TTC549 (cell line): ENCODE data around the gene ATP2B1.

Source experiments
- FAIRE-seq: peaks from 2 replicates; lab custom pipeline; 2012; peaks lifted over from hg19 to GRCh38; lab: Jason Lieb, UNC

ATP2B1 gene

DNA sequence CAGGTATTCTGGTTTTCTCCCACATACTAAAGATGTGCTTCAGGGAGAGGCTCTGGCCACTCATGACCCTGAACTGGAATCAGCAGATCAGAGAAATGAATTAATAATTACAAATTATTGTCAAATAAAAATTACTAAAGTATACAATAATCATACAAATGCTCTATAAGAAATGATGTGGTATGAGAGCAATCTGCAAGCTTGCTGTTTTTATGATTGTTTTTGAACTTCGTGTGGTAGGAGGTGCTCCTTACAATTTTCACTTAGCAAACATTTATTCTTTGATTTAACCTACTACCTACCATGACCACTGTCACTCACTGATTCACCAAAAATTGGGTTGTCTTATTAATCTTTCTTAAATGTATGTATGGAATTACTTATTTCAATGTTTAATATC lies 16.2 kb downstream of the ATP2B1 start:
- FAIRE-seq, result no peak

DNA sequence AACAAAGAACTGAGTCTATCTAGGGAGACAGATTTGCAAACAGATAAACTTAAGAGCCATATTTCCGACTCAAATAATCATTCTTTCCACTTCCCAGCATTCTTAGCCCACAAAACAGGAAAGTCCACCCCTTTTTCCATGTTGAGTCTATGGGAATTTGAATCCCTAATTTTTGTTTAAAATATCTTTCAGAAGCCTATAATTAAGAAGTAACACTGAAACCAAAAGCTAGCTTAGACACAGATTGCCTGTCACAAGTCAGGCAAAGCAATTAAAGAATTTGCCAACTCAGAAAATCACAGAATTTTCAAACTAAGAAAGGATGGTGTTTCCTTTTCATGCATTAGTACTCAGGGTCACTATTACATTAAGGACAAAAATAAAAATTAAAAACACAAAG lies 17.0 kb downstream of the ATP2B1 start:
- FAIRE-seq, result no peak

DNA sequence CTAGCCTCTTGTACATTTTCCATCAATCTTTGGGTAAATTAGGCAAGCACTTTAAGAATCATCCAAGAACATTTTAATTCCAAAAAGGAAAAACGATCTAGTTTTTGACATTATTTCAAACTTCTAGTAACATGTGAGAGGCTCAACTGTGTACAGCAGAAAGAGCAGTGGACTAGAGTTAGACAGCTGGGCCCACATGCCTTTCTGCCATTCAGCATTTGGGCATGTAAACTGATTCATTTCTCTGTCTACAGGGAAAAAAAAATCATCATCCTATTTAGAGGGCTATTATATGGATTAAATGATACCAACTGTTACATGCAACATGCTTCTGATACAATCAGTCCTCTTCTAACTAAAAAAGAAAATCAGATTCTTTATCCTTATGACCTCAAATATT lies 17.7 kb downstream of the ATP2B1 start:
- FAIRE-seq, result no peak

DNA sequence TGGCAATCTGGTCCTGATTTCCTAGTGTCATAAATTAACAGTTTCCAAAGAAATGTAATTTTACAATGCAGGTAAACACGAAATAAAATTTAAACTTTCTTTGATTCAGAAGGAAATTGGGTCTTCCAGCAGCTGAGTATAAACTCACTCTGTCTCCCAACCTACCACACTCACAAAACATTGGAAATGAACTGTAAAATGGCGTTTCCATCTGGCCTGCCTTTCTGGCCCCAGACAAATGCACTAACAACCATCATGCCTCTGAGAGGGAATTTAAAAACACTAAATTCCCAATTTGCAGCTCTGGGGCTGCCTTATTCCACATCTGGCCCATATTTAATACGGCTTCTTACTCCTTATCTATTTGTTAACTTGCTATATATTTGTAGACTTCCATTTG lies 19.3 kb downstream of the ATP2B1 start:
- FAIRE-seq, result no peak

DNA sequence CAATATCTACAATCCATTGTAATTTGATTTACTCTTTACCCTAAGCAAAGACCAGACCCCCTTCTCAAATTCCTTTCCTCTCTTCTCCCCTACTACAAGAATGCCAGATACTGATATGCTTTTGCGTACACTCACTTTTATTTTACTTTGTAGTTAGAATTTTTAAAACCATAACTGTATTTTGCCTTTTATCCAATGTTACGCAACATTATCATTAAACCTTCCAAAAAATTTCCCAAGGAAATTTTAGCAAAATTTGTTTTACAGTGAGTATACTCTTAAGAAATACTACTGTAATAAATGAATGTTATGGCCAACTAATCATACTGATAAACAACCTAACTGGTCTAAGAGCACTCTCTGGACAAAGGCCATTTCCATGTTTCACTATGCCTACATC lies 22.3 kb downstream of the ATP2B1 start:
- no peak for FAIRE-seq

DNA sequence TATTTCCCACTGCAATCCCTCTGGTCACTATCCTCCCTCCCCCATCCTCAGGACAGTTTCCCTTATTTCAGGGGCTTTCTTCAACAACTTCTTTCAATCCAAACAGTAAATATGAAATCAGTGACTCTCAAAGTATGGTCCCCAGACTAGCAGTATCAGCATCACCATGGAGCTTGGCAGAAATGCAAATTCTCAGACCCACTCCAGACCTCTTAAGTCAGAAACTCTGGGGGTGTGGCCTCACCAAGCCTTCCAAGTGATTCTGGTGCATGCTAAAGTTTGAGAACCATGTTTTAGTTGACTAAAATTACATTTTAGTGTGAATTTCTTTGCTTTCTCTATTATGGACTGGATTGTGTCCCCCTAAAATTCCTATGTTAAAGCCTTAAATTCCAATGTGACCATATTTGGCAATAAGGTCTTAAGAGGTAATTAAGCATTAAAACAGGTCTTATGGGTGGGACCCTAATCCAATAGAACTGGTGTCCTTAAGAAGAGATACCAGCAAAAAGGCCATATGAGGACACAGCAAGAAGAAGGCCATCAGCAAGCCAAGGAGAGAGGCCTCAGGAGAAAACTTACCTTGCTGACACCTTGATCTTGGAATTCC lies 23.2 kb downstream of the ATP2B1 start:
- FAIRE-seq, result no peak

DNA sequence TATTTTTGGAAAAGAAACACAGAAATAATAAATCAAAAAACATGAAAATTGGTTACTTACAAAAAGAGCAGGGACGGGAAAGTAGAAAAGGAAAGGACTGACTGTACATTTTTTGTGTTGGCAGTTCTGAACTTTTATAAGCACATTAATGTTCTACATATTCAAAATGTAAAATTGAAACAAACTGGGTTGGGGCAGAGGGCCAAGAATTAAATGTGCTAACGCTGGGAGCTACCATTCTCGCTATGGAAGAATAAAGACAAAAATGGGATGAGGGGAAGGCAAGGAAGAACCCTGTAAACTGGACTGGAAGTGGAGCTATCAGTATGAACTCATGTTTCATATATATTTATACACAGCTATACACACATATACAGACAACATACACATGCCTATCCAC lies 24.5 kb downstream of the ATP2B1 start:
- no peak for FAIRE-seq

DNA sequence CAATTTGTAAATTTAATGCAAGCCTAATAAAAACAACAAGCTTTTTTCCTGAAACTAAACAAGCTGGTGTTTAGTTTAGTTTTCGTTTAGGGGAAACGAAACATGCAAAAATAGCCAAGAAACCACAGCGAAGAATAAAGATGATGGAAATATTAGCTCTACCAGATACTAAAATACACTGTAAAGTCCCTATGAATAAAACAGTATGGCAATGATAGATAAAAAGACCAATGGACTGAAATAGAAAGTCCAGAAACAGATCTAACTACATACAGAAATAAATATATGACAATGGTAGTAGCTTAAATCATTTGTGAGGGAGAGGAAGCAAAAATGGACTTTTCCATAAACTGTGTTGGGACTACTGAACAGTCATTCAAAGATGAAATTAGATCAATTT lies 26.4 kb downstream of the ATP2B1 start:
- FAIRE-seq, result no peak

DNA sequence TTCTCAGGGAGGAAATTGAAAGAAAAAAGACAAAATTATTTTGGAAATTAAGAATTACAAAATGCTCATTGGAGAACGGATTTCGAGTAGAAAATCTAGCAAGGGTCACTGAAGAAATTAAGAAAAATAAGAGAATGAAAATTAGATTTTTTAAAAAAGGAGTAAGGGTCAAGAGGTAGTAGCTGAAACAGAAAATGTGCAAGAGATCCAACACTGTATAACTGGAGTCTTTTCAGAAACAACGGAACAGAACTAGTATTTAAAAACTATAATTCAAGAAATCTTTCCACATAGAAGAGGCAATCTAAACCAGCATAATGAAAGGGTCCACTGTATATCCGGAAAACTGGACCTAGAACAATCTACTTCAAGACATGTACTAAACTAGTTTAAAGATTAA lies 28.2 kb downstream of the ATP2B1 start:
- no peak for FAIRE-seq

DNA sequence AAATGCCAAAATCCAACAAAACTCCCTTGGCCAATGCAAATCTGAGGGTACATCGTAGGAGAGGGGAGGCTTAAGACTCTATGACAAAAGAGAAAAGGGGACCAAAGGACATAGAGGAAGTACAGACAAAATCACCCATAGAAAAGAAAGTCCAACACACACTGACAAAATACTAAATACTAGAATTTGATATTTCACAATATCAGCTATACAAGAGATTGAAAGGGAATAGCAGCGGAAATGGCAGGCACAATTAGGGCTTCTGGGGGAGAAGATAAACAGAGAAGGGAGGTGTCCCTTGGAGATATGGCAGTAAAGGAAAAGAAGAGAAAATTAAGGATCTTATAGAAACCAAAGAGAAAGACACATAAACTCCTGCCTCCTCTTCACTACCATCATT lies 29.0 kb downstream of the ATP2B1 start:
- no peak for FAIRE-seq

DNA sequence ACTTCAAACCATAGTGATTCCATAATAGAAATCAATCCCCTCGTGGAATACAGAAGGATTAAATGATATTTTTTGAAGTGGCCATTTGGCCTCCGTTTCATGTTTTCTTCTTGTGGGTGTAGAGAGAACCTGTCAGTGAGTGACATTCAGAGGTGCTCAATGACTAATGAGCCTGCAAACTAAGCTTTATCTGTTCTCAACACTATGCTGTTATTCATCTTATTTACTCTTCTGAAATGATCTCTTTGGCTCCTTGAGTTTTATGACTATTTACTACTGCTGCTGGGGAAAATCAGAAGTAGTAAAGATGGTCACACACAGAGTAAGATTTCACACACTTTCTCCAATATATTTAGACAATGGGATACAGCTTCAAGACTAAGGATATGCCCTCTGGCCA lies 30.4 kb downstream of the ATP2B1 start:
- FAIRE-seq, result no peak

DNA sequence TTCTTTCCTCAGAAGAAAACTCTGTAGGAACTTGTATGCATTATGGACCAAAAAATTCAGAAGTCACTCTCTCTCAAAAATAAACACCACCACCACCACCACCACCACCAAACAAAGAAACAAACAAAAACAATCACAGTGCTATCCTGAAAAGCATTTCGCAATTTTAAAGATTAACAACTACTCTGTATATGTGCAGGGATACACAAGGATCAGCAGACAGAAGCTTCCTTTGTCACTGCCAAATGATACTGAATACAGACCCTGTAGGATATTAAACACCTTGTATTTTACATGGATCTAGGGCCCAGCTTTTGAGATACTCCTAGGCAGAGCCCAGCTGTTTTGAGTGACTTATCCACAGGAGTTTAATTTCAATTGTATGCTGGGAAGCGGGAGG lies 31.7 kb downstream of the ATP2B1 start:
- FAIRE-seq, result no peak

DNA sequence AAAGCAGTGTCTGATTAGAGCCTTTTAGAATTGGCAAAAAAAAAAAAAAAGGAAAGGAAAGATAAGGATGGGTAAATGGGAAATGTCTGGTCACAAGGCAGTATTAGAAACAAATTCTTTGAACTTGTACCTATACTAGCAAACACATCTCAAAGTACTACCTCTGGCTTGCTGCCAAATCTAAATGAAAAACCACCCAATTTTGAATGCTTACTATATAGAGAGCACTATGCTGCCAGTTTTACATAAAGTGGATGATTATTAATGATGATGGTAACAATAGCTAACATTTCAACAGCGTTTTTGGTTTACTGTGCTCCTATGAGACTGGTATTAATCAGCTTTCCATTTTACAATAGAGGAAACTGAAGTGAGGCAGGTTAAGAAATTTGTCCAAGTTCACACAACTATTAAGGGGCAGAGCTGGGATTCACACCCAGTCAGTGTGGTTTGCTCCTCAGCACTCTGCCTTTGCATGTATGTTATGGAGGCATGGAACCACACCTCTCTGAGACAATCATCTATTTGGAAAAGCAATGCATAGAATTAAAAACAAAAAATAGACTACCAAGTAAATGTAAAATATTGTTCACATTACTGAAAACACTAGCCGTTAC lies 34.2 kb downstream of the ATP2B1 start:
- FAIRE-seq, result no peak

DNA sequence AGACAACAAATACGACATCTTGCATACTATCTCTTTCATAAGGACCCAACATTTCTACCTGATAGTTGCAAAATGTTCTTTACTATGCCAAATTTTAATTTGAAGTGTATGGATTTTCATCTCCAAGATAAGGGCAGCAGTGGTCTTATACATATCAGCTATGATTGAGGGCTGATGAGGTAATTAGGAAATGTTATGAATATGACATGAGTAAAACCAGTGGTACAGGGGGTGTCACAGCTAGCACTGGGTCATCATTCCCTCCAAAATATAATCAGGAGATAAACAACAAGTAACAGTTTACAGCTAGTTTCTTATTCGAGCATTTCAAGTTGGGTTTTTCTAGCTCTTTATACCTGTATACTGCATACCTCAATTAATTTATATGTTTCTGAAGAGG lies 35.0 kb downstream of the ATP2B1 start:
- no peak for FAIRE-seq

DNA sequence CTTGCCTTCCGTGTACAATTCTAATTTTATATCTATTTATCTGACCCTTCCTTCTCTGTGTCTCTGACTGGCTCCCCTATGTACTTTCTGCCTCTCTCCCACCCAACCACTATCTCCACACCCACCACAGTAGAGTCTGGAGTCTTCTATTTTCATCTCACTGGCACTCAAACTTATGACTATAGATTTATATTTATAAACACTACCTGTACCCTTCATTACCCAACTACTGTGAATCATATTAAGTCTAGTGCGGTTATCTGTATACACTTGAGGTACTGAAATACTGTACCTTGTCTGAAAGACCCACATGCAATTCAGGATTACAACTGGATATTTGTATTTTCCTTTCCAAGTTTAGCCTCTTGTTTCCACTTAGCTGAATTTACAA lies 36.1 kb downstream of the ATP2B1 start:
- FAIRE-seq, result no peak

DNA sequence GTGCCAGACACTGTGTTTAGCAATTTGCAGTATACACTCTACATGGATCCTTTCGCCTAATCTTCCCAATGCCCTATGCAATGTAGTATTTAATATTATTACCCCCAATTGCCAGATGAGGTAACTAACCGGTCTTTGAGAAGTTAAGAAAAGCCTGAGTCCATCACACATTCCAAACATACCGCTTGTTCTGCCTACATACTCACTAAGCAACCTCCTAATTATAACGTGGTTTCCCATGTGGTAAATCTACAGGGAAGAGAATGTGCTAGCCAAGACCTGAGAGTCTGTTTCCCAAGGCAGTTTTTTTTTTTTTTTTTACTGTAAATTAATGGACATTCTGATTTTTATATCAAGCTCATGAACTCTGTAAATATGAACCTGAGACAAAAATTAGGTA lies 37.2 kb downstream of the ATP2B1 start:
- FAIRE-seq, result no peak

DNA sequence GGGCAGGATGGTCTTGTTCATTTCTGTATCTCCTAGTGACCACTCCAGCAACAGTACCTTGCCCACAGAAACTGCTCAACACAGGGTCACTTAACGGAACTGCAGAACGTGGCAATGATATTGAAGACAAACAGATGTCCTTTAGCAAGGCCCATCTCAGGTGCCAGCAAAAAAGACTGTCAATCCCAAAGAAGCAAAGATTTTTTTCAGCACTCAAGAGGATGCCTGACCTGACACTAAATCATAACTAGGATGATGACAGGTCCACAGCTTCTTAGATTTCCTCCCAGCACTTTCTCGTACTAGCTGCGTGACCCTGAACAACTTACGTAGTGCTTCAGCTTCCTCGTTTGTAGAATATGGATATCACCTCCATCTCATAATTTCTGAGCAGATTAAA lies 39.4 kb downstream of the ATP2B1 start:
- FAIRE-seq, result no peak

DNA sequence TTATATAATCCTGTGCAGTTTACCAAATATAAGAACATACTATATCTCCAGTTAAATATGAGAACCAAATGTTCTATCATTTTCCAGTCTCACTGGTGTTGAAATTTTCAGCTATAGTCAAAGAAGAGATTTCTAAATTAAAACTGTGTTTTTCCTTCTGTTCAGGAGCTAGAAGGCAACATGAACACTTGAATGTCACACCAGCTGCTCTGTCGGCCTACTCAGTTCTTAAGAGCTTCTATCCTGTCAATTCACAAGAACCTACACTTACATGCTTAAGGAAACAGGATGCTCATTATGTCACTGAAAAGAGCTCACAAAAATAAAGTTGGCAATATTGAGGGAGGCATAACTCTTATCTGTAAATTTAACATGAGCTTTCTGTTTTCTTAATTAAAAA lies 43.1 kb downstream of the ATP2B1 start:
- FAIRE-seq, result no peak

DNA sequence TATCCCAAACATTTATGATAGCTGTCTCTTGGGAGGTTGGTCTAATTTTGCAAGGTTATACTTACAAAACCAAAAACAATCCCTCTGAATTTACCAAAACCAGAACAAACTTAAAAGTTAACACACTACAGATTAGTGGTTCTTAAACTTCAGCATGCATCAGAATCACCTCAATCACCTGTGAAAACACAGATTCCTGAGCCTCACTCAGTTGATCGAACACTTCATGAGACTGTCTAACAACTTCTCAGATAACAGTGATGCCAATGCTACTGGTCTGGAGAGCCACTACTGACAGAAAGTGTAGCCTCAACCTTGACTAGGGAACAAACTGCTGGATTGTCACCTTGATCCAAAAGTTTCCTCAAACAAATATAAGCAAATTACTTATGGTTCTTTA lies 44.2 kb downstream of the ATP2B1 start:
- FAIRE-seq, result no peak

DNA sequence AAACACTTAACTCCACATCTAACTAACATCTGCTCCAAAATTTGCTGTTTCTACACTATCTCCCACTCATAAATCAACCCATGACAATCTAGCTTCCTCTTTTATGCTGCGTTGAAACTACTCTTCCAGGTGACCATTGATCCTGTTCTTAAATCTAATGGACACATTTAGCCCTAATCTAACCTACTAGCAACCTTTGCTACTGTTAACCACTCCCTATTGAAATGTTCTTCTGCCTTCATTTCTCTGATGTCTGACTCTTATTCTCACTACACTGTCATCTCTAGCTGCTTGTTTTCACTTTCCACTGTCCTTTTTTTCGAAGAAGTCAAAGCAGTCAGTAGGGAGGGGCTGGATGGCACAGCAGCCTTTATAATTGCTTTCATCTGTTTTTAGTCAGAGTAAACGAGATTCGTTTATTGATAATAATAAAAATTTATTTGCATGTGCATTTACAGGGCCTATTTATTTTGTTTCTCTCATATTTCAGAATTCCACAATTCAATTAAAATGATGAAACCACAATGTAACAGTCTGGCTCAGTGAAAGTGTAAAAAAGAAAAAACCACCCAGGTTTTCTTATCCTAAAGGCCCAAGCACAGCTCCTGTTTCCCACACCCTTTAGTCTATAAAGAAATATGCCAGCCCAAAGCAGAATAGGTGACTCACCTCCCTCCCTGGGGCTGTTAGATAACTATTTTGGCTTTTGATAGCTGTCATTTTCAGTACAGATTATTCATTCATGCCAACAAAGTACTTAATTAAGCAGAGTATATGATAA lies 44.9 kb downstream of the ATP2B1 start:
- no peak for FAIRE-seq

DNA sequence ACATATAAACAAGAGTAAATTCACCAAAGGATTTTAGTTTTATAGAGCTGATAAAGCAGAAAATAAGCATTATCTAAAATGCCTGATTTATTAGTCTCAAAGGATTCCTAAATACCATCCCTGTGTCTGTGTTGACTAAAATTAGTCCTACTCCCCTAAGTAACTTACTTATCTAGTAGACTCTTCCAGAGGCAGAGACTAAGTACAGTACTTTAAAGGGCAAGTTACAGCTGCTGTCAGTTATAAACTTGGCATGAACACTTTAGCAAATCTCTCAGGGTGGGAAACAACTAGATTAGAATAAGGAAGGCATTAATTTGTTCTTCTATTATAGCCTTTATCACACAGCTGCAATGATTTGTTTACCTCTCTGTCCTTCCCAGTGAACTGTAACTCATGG lies 46.0 kb downstream of the ATP2B1 start:
- FAIRE-seq, result no peak

DNA sequence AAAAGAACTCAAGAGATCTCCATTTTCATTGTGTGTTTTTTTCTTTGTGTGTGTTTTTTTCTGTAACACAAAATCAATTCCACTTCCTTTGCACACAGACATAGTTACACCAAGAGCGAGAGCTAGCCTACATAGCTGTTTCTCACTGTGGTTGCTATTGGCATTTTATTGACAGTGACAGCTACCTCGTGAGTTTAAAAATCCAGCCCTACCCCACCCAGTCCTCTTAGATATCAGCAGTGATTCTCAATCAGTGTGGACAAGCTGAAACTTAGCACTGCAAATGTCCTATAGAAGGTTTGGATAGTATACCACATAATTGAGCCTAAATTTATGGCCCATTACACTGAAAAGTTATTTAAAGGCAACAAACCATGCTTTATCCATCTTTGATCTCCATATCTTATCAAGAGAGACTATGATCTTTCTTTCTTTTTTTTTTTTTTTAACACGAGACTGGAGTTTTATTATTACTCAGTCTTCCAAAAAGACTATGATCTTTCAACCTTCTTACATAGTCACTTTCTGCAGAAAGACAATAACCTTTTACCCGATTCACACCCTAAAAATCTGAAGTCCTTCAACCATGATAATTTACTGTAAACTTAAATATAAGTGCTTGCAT lies 46.8 kb downstream of the ATP2B1 start:
- FAIRE-seq, result no peak

DNA sequence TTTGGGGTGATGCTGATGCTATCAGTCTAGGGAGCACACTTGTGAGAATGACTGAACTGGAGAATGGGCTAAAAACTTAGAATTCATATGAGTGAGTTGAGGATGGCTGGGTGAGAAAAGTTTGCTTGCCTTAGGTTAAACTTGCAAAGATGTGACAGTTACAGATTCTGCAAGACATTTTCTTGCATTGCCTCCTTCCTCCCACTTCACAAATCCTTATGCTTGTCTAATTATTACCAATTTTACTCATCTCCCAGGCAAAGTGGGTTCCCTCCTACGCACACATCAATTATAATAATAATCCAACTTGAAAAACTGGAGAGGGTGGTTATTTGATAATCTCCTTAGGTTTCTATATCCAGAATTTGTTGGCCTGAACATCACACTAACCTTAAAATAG lies 50.9 kb downstream of the ATP2B1 start:
- FAIRE-seq, result no peak

DNA sequence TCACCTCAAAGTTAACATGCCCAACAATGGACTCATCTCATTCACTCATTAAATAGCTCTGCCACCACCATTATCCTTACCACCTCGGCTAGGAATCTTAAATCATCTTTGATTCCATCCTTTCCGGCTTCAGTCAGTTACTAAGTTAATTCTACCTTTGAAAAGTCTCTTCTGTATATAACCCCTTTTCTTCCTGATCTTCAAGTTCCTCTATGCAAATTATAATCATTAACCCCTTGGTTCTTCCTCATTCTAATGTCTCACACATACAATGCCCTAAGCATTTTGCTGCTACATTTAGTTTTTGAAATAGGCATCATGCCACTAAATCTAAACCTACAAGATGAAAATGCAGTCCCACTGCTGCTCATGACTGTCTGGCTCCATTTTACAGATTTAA lies 51.6 kb downstream of the ATP2B1 start:
- no peak for FAIRE-seq
